H1 (cell line): ENCODE measurements around the gene SPTSSB. TPM values are rescaled to one million over a fixed set of nuclear protein-coding genes. Genes with fewer than 3 reads are reported as not detected.

ENCODE experiments used
- CTCF ChIA-PET: fragments of 300-600 bp; sonication (Branson Sonifier 250); formaldehyde crosslinking; loops from one replicate; lab custom pipeline; 2021; ENCODE audit not compliant: partially characterized antibody; lab: Charles Lee
- POLR2A ChIA-PET: fragments of 300-600 bp; sonication (Branson Sonifier 250); formaldehyde crosslinking; loops from one replicate; lab custom pipeline; 2021; ENCODE audit warnings: inconsistent platforms; ENCODE audit not compliant: partially characterized antibody; lab: Charles Lee
- DNase-seq, 2 experiments: peaks; one replicate each; pipeline versions ENCODE4 v3.0.0 to v3.0.0-alpha.2; 2010 to 2022; ENCODE audit warnings: low spot score in 2 of 2, low read depth in 1 of 2, mixed read lengths in 1 of 2
- FAIRE-seq: peaks from 2 replicates; lab custom pipeline; 2011; peaks lifted over from hg19 to GRCh38; lab: Jason Lieb, UNC
- H2AFZ ChIP-seq: 2 replicates; pipeline ENCODE4 v1.8.1; 2012; ENCODE audit warnings: low read length, inconsistent platforms
- H2AK5ac ChIP-seq: 2 replicates; pipeline ENCODE4 v1.6.1; 2013; ENCODE audit warnings: low read depth, low read length
- H2BK120ac ChIP-seq: replicated peaks from 2 replicates; pipeline ENCODE3; 2013; ENCODE audit warnings: low read depth, low read length, inconsistent platforms
- H2BK12ac ChIP-seq: 2 replicates; pipeline ENCODE4 v1.6.1; 2013; ENCODE audit warnings: low read depth, low read length
- H2BK15ac ChIP-seq: 2 replicates; pipeline ENCODE4 v1.6.1; 2013; ENCODE audit warnings: low read length
- H2BK20ac ChIP-seq: 2 replicates; pipeline ENCODE4 v1.6.1; 2013; ENCODE audit warnings: low read length
- H2BK5ac ChIP-seq: 2 replicates; pipeline ENCODE4 v1.6.1; 2013; ENCODE audit warnings: low read depth, low read length
- H3K14ac ChIP-seq: 2 replicates; pipeline ENCODE4 v1.6.1; 2013; ENCODE audit warnings: inconsistent platforms; ENCODE audit not compliant: insufficient read length
- H3K18ac ChIP-seq: 2 replicates; pipeline ENCODE4 v1.6.1; 2013; ENCODE audit warnings: low read length; ENCODE audit errors: extremely low read depth
- H3K23ac ChIP-seq: 2 replicates; pipeline ENCODE4 v1.6.1; 2013; ENCODE audit warnings: inconsistent platforms; ENCODE audit not compliant: insufficient read length
- H3K23me2 ChIP-seq: 2 replicates; pipeline ENCODE4 v1.6.1; 2013; ENCODE audit warnings: low read depth, low read length
- H3K27ac ChIP-seq: 2 replicates; pipeline ENCODE4 v1.6.1; 2011; ENCODE audit warnings: low read depth, low read length, inconsistent platforms
- H3K27me3 ChIP-seq, 4 experiments: replicated peaks in 1 of 4; 1 replicate in 1 of 4; 2 replicates in 3 of 4; pipeline versions ENCODE4 v1.6.1 to v1.8.1; 2011 to 2013; ENCODE audit warnings: low read length in 3 of 4, mild to moderate bottlenecking in 3 of 4, inconsistent platforms in 2 of 4, mixed read lengths in 2 of 4, moderate library complexity in 1 of 4; ENCODE audit not compliant: control insufficient read depth in 3 of 4, insufficient read depth in 3 of 4; ENCODE audit errors: extremely low read depth in 1 of 4
- H3K36me3 ChIP-seq, 4 experiments: 2 replicates each; pipeline versions ENCODE4 v1.6.1 to v1.8.1; 2011 to 2013; ENCODE audit warnings: mild to moderate bottlenecking in 4 of 4, low read length in 3 of 4, moderate library complexity in 2 of 4, control low read depth in 1 of 4, inconsistent platforms in 1 of 4; ENCODE audit not compliant: insufficient read depth in 4 of 4, control insufficient read depth in 2 of 4
- H3K4ac ChIP-seq: replicated peaks from 2 replicates; pipeline ENCODE3; 2013; ENCODE audit warnings: low read length, low read depth, mixed read lengths, inconsistent platforms; ENCODE audit not compliant: insufficient read length
- H3K4me1 ChIP-seq, 4 experiments: replicated peaks in 1 of 4; 1 replicate in 1 of 4; 2 replicates in 3 of 4; pipeline versions ENCODE4 v1.6.1 to v1.8.1; 2011 to 2013; ENCODE audit warnings: low read length in 3 of 4, inconsistent platforms in 2 of 4, mixed read lengths in 1 of 4; ENCODE audit not compliant: insufficient read depth in 4 of 4, control insufficient read depth in 3 of 4
- H3K4me2 ChIP-seq, 2 experiments: 2 replicates each; pipeline versions ENCODE4 v1.6.1 to v1.8.1; 2011 to 2013; ENCODE audit warnings: low read depth in 2 of 2, low read length in 2 of 2, control low read depth in 1 of 2, inconsistent platforms in 1 of 2, mild to moderate bottlenecking in 1 of 2; ENCODE audit not compliant: insufficient read depth in 1 of 2
- H3K4me3 ChIP-seq, 4 experiments: fragments of 200-600, 300-600 bp in 1 of 4; sonication (generic), shearing (Covaris generic), sonication (Bioruptor Twin) in 1 of 4; 2 replicates each; pipeline versions ENCODE4 v1.5.1 to v1.8.1; 2011 to 2016; ENCODE audit warnings: low read length in 4 of 4, low read depth in 3 of 4, control low read depth in 2 of 4, inconsistent platforms in 2 of 4, mild to moderate bottlenecking in 2 of 4, mixed read lengths in 1 of 4, moderate library complexity in 1 of 4; ENCODE audit not compliant: insufficient read depth in 2 of 4; ENCODE audit errors: extremely low read depth in 1 of 4
- H3K56ac ChIP-seq: replicated peaks from 2 replicates; pipeline ENCODE3; 2013; ENCODE audit warnings: low read depth, mild to moderate bottlenecking, mixed read lengths, low read length, inconsistent platforms; ENCODE audit not compliant: insufficient read length
- H3K79me1 ChIP-seq: 2 replicates; pipeline ENCODE4 v1.6.1; 2013; ENCODE audit warnings: low read depth, low read length, control low read depth
- H3K79me2 ChIP-seq, 2 experiments: 2 replicates each; pipeline versions ENCODE4 v1.6.1 to v1.8.1; 2012 to 2013; ENCODE audit warnings: low read length in 2 of 2, mild to moderate bottlenecking in 2 of 2, inconsistent platforms in 1 of 2; ENCODE audit not compliant: insufficient read depth in 2 of 2, control insufficient read depth in 1 of 2
- H3K9ac ChIP-seq, 4 experiments: replicated peaks in 1 of 4; 1 replicate in 1 of 4; 2 replicates in 3 of 4; pipeline versions ENCODE4 v1.6.1 to v1.8.1; 2011 to 2013; ENCODE audit warnings: low read depth in 3 of 4, low read length in 3 of 4, control low read depth in 2 of 4, mild to moderate bottlenecking in 2 of 4, moderate library complexity in 2 of 4, inconsistent platforms in 1 of 4; ENCODE audit errors: extremely low read depth in 1 of 4
- H3K9me3 ChIP-seq, 2 experiments: 2 replicates each; pipeline versions ENCODE4 v1.6.1 to v1.8.1; 2012 to 2013; ENCODE audit warnings: mild to moderate bottlenecking in 2 of 2, moderate library complexity in 2 of 2, control low read depth in 1 of 2, inconsistent platforms in 1 of 2, low read depth in 1 of 2, low read length in 1 of 2, mixed read lengths in 1 of 2; ENCODE audit not compliant: insufficient read depth in 2 of 2
- H4K20me1 ChIP-seq, 2 experiments: replicated peaks in 1 of 2; 2 replicates each; pipeline versions ENCODE3 to v1.8.1; 2011 to 2013; ENCODE audit warnings: inconsistent platforms in 2 of 2, low read length in 2 of 2, mild to moderate bottlenecking in 1 of 2; ENCODE audit not compliant: insufficient read depth in 2 of 2, control insufficient read depth in 1 of 2
- H4K5ac ChIP-seq: 2 replicates; pipeline ENCODE4 v1.6.1; 2013; ENCODE audit warnings: low read length, low read depth, mixed read lengths, inconsistent platforms; ENCODE audit not compliant: insufficient read length
- H4K8ac ChIP-seq: 2 replicates; pipeline ENCODE4 v1.8.0; 2013; ENCODE audit warnings: mild to moderate bottlenecking, moderate library complexity, low read length, inconsistent platforms; ENCODE audit not compliant: insufficient read depth; ENCODE audit errors: extremely low read depth
- H4K91ac ChIP-seq: replicated peaks from 2 replicates; pipeline ENCODE3; 2013; ENCODE audit warnings: low read length, mixed read lengths, inconsistent platforms; ENCODE audit not compliant: insufficient read length
- BCL11A ChIP-seq, 2 experiments: IDR thresholded peaks; one replicate each; pipeline ENCODE4 v1.6.1; 2011; ENCODE audit warnings: low read depth in 2 of 2, low read length in 2 of 2, mild to moderate bottlenecking in 2 of 2
- HDAC2 ChIP-seq, 2 experiments: fragments of 300-600 bp in 1 of 2; sonication (generic) in 1 of 2; IDR thresholded peaks; 2 replicates each; pipeline ENCODE4 v1.6.1; 2011 to 2012; ENCODE audit warnings: low read depth in 2 of 2, low read length in 2 of 2, mild to moderate bottlenecking in 2 of 2, moderate library complexity in 2 of 2, borderline replicate concordance in 1 of 2, inconsistent platforms in 1 of 2
- HDAC6 ChIP-seq: IDR thresholded peaks from one replicate; pipeline ENCODE4 v1.7.1; 2012; ENCODE audit warnings: low read depth, mild to moderate bottlenecking, inconsistent platforms, low read length, moderate library complexity
- POLR2AphosphoS5 ChIP-seq: IDR thresholded peaks from 2 replicates; pipeline ENCODE4 v1.6.1; 2011; ENCODE audit warnings: low read depth, low read length
- WGBS, 2 experiments: shearing (Covaris generic) in 1 of 2; methylation state at CpG; one replicate each; pipeline versions ENCODE4 v1.1.6 to v1.1.7; 2013 to 2015; ENCODE audit warnings: low lambda C conversion rate in 2 of 2, mixed read lengths in 2 of 2, inconsistent platforms in 1 of 2, low coverage in 1 of 2, missing lambda C conversion rate in 1 of 2; ENCODE audit not compliant: insufficient replicate concordance in 2 of 2, insufficient coverage in 1 of 2, insufficient read length in 1 of 2; ENCODE audit errors: extremely low coverage in 1 of 2, missing lambda C conversion rate in 1 of 2; 5-methylcytosine and 5-hydroxymethylcytosine counted together
- polyA plus RNA-seq, 7 experiments: library from polyadenylated mRNA; depleted of rRNA in 3 of 7; stranded (reverse) in 5 of 7; unstranded in 2 of 7; fragments of >200 nt in 5 of 7; fragments of 200-250 nt in 2 of 7; gene quantifications; 1 replicate in 5 of 7; 2 replicates in 1 of 7; 4 replicates in 1 of 7; pipeline versions ENCODE4 v1.2.1 to v1.2.3, GENCODE V29; 2011 to 2013; ENCODE audit warnings: missing spikeins in 2 of 7, mixed read lengths in 2 of 7
- total RNA-seq: library from RNA; stranded (reverse); fragmentation: NEBNext Ultra II Directional; extraction: Animal tissue kit (Norgen Biotek cat#: 25700); gene quantifications from 2 replicates; pipeline ENCODE4 v1.2.1, GENCODE V29; 2021

Gene SPTSSB
- total and polyA plus RNA-seq, 2 of the 8 experiments (the other 6 are each of a cell fraction or from before 2014, with no cell fraction given): 33.4 to 52.5 TPM

DNA sequence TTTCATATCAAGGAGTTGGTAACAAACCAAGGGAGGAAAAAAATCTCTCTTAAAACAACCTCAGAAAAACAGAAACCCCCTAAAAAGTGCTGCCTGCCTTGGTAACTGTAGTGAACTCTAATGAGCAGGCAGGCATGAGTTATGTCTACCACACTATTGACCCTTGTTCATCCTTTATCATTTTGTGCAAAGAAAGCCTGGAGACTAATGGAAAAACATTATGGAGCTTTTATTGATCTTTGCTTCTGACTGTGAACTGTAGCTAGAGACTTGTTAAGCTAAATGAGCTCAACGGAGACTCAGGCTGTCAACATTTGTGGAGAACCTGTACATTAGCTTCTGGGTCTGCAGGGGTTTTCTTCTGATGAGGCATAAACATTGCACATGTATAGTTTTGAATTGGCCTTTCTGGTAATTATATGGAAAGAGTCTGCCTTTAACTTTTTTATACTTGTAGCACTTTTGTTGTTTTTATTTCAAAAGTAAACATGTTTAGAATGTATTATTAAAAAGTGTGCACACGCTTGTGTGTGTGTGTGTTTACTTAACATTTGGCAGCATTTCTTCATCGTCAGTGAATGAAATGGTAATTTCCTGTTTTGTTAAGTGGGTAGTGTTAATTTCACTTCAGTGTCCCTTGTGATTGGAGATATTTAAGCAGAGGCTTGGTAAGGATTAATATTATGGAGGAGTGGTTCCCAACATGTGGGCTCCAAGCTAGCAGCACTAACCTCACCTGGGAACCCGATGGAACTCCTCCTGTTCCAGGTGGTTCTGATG is 15.9 kb upstream of the SPTSSB start:
- Histone ChIP-seq H2BK20ac (no peak overlapping the region), H3K4me1 (peaks cover 0 to 2% (median 0%) of the 10 kb centered on the region in 4 experiments; a peak in 1 of 7 replicates), H3K27ac (no peak overlapping the region), H4K91ac (no peak overlapping the region), H3K23me2 (no peaks in the 10 kb centered on the region), H3K4me2 (no peak overlapping the region), H2BK12ac (no peak overlapping the region), H4K5ac (no peak overlapping the region)
- no peak for FAIRE-seq
- TF ChIP-seq BCL11A (IDR thresholded peaks at IDR 0.05; ENCODE audit: low read depth in 2 of 2, low read length in 2 of 2): no peak
- TF ChIP-seq HDAC2 (IDR thresholded peaks at IDR 0.05; ENCODE audit: borderline replicate concordance in 1 of 2, low read depth in 2 of 2, low read length in 2 of 2): no peak
- TF ChIP-seq POLR2AphosphoS5: no peak
- no peak for TF ChIP-seq HDAC6
- TF ChIP-seq, all 59 proteins: peak for 0
- Histone ChIP-seq H3K36me3 (no peaks in the 10 kb centered on the region), H2AFZ (no peak overlapping the region), H3K4me3 (no peak overlapping the region), H2BK120ac (no peak overlapping the region), H4K8ac (no peak overlapping the region), H3K79me1 (no peaks in the 10 kb centered on the region), H2BK15ac (no peak overlapping the region), H4K20me1 (no peaks in the 10 kb centered on the region), H3K23ac (no peak overlapping the region), H3K79me2 (no peaks in the 10 kb centered on the region), H3K56ac (no peak overlapping the region), H3K14ac (no peak overlapping the region), H3K27me3 (no peaks in the 10 kb centered on the region), H3K9ac (no peak overlapping the region), H3K4ac (no peak overlapping the region), H2BK5ac (no peak overlapping the region), H3K9me3 (no peaks in the 10 kb centered on the region), H2AK5ac (no peak overlapping the region), H3K18ac (no peak overlapping the region)
- 84% methylated on average over 4 of the region's 4 CpGs; no CpG with 5 or more reads in 1 of the 2 experiments for WGBS, 2 experiments
- POLR2A ChIA-PET: interaction anchor here (0.9 to 1.1 kb wide), 2 partner anchors 10 to 16 kb away, joined by 3 to 4 read pairs; partner anchors contain the start of gene SPTSSB
- DNase-seq: no peak
- CTCF ChIA-PET: interaction anchor here (1.0 to 2.2 kb wide), 2 partner anchors 13 to 112 kb away, joined by 3 to 6 read pairs; no protein-coding TSS in a partner anchor
